HG03457 (cell line): Measurements from ENCODE around the gene KCNMA1.
"Not testable (repeated sequence)": the region's sequence is repeated elsewhere in the genome, so short reads cannot be mapped to it uniquely, and the experiment has no call there.

Source experiments
- ATAC-seq: cut with Tn5 transposase; IDR thresholded peaks from one replicate; pipeline ENCODE4 v1.9.1; 2021; ENCODE audit warnings: moderate number of reproducible peaks; ENCODE audit not compliant: unreplicated experiment

Gene KCNMA1

DNA sequence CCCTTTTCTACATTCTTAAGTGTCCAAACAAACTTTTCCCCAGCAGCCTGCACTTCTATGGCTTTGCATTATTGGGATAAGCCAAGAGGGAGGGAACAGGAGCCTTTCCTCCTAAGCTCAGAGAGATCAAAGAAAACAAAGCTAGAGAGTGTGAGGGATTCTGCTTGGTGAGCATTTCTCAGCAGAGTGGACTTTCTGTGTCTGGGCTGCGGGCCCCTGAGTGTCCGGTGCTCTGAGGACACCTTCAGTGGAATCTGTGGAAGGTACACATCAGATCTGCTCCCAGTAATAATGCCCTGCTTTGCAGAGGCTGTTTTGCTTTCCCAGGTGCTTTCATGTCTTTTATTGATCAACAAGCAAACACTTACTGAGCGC lies 50.2 kb downstream of the KCNMA1 start:
- ATAC-seq = no peak

- no peak for ATAC-seq
Observed at GRCh38 chr10:77586719-77587415, 50.7 kb downstream of the KCNMA1 start.

GRCh38 chr10:77584938-77585337 lies 52.7 kb downstream of the KCNMA1 start:
- ATAC-seq = no peak

- ATAC-seq = no peak
Observed at GRCh38 chr10:77583527-77583926, 54.1 kb downstream of the KCNMA1 start.

DNA sequence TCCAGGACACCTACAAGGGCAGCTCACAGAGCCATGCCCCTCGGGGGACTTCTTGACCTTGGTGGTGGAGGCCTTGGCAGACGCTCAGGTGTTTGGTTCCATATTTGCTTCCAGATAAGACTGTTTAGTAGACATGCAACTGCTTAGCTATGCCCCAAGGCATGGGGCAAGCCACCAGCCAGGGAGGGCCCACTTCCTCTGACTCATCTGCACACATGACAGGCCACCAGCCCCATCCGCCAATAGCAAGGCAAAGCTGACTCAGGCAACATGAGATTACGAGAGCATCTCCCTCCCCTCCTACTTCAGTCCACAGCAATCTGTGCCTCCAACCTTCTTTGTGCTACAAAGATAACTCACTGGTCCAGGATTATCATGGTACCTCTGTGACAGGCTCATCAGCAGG lies 54.9 kb downstream of the KCNMA1 start:
- no peak for ATAC-seq

GRCh38 chr10:77581738-77582137 lies 55.9 kb downstream of the KCNMA1 start:
- ATAC-seq = no peak

DNA sequence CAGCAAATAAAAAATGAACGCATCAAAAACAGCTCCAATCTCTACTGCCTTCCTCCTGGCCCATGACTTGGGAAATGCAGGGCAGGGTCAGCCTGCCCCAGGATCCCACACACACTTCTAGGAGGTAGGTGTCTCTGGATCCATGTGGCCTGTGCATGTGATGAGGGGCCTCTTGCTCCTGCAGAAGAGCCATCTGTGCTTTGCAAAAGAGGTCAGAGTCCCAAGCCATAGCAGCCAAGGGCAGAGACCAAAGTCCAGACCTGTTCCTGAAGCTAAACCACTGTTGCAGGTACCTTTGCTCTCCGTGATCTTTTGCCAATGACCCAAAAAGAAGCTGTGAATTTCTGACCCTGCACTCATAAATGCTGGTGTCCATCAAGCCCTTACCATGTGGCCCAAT lies 57.1 kb downstream of the KCNMA1 start:
- ATAC-seq = no peak

DNA sequence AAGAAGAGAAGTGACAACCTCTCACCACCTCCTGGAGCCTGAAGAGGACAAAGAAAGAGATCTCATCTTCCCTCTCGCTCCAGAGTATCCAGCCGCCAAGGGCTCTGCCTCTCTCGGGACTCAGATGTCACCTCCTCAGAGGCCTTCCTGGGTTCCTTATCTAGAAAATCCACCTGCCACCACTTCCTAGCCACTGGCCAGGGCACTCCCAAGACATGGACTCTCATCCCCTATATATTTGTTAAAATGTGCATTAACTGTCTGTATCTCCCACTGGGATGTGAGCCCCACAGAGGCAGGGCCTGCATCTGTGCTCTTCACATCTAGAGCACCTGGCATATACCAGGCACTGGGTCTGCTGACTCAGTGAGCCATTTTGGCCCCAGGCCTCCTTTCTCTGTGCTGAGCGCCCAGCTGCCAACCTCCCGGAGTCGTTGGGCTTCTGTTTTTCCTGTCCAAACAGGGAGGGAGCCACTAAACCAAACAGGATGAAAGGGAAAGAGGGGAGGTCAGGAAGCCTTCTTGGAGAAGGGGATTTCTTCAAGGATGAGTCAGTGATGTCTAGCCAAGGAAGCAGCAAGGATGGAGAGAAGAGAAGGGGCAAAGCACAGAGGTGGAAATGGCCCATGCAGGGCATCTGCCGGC lies 58.9 kb downstream of the KCNMA1 start:
- ATAC-seq = no peak

GRCh38 chr10:77577666-77578229 lies 59.9 kb downstream of the KCNMA1 start:
- no peak for ATAC-seq

- no peak for ATAC-seq
Observed at GRCh38 chr10:77576444-77577032, 61.1 kb downstream of the KCNMA1 start.

- ATAC-seq = no peak
Observed at GRCh38 chr10:77576007-77576367, 61.6 kb downstream of the KCNMA1 start.

DNA sequence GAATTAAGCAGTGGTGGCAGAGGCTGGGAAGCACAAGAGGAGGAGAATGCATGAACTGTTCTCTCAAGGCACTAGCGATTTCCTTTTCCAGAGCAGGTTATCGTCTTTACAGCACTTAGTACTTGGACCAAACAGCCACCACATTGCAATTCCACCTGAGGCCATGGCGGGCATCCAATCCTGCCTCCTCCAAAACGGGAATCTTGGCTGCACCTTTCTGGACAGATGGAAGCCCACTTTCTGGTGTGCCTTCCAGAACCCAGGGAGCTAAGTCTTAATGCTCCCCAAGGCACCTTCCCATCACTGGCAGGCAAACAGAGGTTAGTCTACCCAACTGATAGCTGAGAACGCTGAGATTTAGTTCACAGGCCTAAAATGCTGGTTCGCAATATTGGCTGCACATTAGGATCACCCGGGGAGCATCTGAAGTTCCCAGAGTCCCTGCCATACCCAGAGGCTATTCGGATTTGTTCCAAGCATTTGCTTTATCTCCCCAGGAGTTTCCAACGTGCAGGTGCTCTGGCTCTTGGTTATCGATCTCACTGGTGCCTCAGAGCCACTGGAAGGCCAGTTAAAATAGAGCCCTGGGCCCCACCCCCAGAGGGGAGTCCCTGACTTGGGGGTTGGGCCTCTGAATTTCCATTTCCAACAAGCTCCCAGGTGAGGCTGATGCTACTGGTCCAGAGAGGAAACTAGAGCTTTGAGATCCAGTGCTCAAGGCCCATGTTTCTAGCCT lies 62.2 kb downstream of the KCNMA1 start:
- ATAC-seq = no peak

DNA sequence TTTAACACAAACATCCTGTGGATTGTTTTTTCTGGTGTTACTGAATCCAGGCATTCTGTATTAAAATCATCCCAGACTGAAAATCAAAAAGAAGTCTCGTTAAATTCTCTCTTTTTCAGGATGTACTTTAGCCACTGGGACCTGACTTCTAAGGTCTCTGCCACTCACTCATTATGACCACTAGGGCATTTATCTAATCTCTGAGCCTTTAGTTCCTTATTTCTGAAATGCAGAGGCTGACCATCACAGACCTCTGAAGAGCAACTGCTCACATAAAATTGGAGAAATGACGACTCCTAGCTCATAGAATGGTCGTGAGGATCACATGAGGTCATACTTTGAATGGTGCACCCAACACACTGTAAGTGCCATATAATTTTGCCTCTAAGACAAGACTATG lies 63.2 kb downstream of the KCNMA1 start:
- no peak for ATAC-seq

DNA sequence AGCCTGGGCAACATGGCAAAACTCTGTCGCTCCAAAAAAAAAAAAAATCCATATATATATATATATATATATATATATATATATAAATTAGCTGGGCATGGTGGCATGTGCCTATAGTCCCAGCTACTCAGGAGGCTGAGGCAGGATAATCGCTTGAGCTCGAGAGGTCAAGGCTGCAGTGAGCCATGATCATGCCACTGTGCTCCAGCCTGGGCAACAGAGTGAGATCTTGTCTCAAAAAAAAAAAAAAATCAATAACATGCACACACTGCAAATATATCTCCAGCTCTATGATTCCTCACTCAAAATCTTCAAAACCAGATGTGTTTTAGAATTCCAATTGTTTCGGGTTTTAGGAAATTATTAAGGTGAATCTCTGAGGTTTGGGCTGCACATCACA lies 65.1 kb downstream of the KCNMA1 start:
- ATAC-seq = not testable (repeated sequence)

GRCh38 chr10:77571490-77571889 lies 66.1 kb downstream of the KCNMA1 start:
- no peak for ATAC-seq

DNA sequence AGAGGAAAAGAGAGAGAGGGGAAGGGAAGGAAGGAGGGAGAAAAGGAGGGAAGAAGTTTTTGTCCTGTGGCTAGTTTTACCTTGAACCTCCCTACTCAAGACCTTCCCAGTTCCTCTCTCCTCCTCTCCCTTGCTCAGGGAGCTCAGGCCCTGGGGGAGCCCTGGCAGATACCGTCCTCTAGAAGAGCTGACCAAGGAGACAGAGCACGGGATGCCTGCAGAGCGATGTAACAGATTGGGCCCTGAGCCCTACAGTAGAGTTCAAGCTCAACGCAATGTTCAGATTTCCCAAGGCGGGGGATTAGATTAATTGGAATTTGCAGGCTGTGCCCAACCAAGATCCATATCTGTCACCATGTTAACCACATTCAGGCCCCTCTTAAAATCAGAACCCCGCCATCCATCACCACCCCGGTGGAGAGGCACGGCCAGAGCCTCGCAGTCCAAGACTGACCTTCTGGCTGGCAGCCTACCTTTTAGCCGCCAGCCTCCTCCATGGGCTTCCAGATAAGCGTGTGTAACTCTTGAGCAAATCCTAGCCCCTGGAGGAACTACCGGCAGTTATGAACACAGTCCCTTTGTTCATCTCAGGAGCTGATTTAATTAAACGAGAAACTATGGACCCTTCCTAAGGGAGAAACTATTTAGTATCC lies 70.6 kb downstream of the KCNMA1 start:
- no peak for ATAC-seq

DNA sequence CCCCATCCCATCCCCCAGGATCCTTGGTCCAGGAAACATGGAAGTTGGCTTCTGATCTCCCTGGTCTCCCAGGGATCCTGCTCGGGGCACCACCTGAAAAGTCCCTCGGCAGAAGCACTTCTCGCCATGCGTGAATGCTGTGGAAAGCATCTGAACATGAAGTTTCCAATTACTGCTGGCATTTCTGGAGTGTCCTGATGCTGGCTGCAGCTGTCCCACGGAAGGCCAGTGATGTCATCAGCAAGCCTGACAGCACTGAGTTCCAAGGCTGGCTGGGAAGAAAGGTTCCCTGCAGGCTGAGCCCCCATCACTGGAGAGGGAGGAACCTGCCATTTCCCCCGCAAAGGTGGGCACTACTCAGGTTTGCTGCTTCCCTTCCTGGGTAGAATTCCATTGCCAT lies 71.4 kb downstream of the KCNMA1 start:
- ATAC-seq = no peak

DNA sequence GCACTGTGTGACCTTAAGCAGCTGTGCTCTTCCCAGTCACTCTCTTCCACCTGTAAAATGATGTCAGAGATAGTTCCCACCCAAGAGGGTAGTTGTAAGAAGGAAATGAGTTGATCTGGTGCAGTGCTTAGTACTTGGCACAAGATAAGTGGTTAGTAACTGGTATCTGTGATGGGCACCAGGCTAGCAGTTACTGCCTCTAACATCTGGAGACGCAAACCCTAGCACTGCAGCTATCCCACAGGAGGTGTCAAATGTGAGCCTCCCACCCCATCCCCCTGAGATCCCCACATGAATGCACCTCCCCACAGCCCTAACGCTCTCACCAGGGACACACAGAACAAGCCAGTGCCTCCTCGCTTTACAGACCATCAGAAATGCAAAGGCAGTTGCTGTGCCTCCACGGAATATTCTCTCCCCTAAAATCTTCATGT lies 72.0 kb downstream of the KCNMA1 start:
- no peak for ATAC-seq

- ATAC-seq = no peak
Observed at GRCh38 chr10:77564731-77565589, 72.6 kb downstream of the KCNMA1 start.

DNA sequence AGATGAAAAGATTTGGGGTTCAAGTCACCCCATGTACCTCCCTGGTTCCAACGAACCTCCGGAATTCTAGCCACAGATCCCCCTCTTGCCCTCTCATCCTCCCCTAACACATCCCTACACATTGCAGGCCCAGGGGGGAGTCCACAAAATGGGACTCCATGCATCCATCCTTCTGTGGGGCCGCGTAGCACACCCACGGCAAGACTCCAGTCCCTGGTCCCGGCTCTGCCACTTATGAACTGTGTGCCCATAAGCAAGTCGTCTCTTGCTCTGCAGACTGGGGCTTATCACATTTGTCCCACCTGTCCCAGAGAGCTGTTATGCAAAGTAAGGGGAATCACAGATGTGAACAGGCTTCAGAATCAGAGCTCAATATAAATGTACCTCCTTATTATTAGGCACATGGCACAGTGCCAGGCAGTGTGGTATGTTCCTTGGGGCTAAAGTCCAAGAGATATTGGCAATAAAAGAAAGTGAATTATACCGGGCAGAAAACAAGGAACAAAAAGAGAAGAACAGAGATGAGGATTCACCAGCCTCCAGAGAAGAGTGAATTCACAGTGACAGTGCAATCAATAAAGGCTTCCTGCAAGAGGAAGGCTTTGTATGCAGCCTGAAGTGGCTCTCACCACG lies 73.9 kb downstream of the KCNMA1 start:
- ATAC-seq = no peak
